Memory B cell (primary cell): ENCODE measurements around the gene ATR.
"Not testable (repeated sequence)": the region's sequence is repeated elsewhere in the genome, so short reads cannot be mapped to it uniquely, and the experiment has no call there.

Source experiments
- ATAC-seq: fragments of 150-1000 bp; cut with Tn5 transposase; 2 replicates; pipeline ENCODE4 v1.10.0; 2021; ENCODE audit warnings: low read depth, mild to moderate bottlenecking, moderate library complexity
- DNase-seq, 2 donors: peaks; one replicate each; pipeline ENCODE4 v3.0.0; 2022; ENCODE audit warnings: low spot score in 2 of 2
- H3K27ac Mint-ChIP-seq: one replicate; pipeline ENCODE4 v1.8.0; 2022; ENCODE audit warnings: mild to moderate bottlenecking, moderate library complexity, mixed read lengths
- H3K27me3 Mint-ChIP-seq: one replicate; pipeline ENCODE4 v1.8.0; 2022; ENCODE audit warnings: mixed read lengths
- H3K36me3 Mint-ChIP-seq: one replicate; pipeline ENCODE4 v1.8.0; 2022; ENCODE audit warnings: mild to moderate bottlenecking, mixed read lengths
- H3K4me1 Mint-ChIP-seq: one replicate; pipeline ENCODE4 v1.8.0; 2022; ENCODE audit warnings: mixed read lengths
- H3K4me3 Mint-ChIP-seq: one replicate; pipeline ENCODE4 v1.8.0; 2022; ENCODE audit warnings: mild to moderate bottlenecking, moderate library complexity, mixed read lengths
- H3K9me3 Mint-ChIP-seq: one replicate; pipeline ENCODE4 v1.8.0; 2022; ENCODE audit warnings: mixed read lengths

The ATR gene

DNA sequence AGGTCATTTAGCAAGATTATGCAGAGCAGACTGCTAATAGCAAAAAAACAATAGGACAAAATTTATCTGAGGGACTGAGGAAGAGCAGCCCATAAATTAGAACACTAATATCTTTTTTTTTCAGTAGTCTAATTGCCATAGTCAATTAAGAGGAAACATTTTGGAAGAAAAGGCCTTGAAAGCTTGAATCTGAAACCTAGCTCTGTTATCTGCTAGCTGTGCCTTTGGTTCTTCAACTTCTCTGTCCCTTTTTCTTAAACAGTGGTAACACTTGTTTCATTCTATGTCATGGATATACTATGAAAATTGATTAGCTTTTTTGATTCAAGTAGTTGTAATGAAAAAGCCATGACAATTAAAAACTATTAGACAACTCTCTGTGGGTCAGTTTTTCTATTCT is 1.7 kb downstream of the ATR start:
- no peaks in the 10 kb centered on the region for H3K9me3 Mint-ChIP-seq
- peak overlapping the region; percentile 98 for H3K4me3 Mint-ChIP-seq
- ATAC-seq: no peak
- H3K27ac Mint-ChIP-seq: no peak overlapping the region
- H3K36me3 Mint-ChIP-seq: peaks cover 9% of the 10 kb centered on the region
- no peak for DNase-seq
- H3K4me1 Mint-ChIP-seq: peaks cover 40% of the 10 kb centered on the region
- H3K27me3 Mint-ChIP-seq: no peaks in the 10 kb centered on the region

DNA sequence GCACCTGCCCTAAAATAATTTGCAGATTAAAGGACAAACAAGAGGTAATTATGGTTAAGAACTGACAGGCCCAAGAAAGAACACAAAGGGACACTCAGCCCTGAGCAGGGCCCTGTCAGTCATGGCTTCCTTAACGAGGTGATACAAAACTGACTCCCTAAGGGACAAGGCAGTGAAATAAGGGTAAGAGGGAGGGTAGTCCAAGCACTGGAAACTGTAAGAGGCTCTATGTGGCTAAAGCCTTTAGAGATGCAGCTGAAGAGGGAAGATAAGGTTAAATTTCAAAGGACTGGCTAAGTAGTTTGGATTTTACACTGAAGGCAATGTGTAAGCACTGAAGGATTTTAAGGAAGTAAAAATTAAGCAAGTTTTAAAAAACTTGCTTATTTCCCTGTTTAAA is 3.9 kb downstream of the ATR start:
- H3K4me1 Mint-ChIP-seq: peaks cover 39% of the 10 kb centered on the region
- no peak for ATAC-seq
- H3K27ac Mint-ChIP-seq: peak overlapping the region; percentile 56
- DNase-seq: no peak
- H3K36me3 Mint-ChIP-seq: peaks cover 14% of the 10 kb centered on the region
- H3K9me3 Mint-ChIP-seq: no peaks in the 10 kb centered on the region
- no peaks in the 10 kb centered on the region for H3K27me3 Mint-ChIP-seq
- no peak overlapping the region for H3K4me3 Mint-ChIP-seq

DNA sequence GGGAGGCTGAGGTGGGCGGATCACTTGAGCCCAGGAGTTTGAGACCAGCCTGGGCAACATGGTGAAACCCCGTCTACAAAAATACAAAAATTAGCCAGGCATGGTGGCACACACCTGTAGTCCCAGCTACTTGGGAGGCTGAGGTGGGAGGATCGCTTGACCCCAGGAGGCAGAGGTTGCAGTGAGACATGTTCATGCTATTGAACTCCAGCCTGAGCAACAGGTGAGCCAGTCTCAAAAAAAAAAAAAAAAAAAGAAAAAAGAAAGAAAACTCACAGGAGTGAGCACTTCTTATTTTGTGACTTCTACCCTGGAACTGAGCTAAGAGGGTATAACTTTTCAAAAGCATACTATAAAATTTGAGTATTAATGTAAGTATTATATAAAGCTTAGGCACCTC is 4.3 kb downstream of the ATR start:
- H3K9me3 Mint-ChIP-seq, DNase-seq, ATAC-seq, H3K4me3 Mint-ChIP-seq, H3K27me3 Mint-ChIP-seq: not testable (repeated sequence)
- Mint-ChIP-seq H3K27ac (peak overlapping the region; percentile 56), H3K4me1 (peaks cover 35% of the 10 kb centered on the region), H3K36me3 (peaks cover 14% of the 10 kb centered on the region)

DNA sequence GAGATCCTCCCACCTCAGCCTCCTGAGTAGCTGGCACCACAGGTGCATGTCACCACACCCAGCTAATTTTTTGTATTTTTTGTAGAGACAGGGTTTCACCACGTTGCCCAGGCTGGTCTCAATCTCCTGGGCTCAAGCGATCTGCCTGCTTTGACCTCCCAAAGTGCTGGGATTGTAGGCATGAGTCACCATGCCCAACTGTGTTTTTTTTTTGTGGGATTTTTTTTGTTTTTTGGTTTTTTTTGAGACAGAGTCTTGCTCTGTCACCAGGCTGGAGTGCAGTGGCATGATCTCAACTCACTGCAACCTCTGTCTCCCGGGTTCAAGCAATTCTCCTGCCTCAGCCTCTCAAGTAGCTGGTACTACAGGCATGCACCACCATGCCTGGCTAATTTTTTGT is 9.1 kb downstream of the ATR start:
- not testable (repeated sequence) for DNase-seq, H3K4me1 Mint-ChIP-seq, H3K27ac Mint-ChIP-seq, H3K4me3 Mint-ChIP-seq, H3K27me3 Mint-ChIP-seq, H3K9me3 Mint-ChIP-seq, ATAC-seq
- peaks cover 19% of the 10 kb centered on the region for H3K36me3 Mint-ChIP-seq

DNA sequence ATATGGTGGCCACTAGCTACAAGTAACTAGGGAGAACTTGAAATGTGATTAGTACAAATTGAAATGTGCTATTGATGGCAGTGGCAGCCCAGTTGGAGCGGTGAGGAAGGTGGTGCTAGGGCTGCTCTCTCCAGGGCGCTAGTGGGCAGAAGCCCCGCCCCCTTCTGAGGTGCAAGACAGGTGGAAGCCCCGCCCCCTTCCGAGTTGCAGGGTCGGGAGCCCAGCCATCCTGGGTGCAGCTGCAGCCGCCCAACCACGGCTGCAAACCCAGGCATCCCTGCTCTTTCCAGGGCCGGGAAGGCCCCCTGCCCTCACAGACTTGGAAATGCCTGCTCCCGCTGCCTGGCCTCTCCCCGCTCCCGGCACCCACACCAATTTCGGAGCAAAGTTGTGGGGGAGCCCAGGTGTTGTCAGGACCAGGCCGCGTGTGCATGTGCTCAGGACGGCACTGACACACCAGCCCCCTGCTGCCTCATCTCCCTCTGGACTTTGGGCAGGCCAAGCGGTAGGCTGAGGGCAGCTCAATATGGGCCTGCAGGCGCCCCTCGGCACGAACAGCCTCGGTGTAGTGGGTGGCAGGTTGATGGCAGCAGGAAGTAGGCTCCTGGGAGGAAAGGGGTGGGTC is 10.0 kb downstream of the ATR start:
- DNase-seq: no peak
- H3K4me3 Mint-ChIP-seq: no peak overlapping the region
- peaks cover 20% of the 10 kb centered on the region for H3K36me3 Mint-ChIP-seq

DNA sequence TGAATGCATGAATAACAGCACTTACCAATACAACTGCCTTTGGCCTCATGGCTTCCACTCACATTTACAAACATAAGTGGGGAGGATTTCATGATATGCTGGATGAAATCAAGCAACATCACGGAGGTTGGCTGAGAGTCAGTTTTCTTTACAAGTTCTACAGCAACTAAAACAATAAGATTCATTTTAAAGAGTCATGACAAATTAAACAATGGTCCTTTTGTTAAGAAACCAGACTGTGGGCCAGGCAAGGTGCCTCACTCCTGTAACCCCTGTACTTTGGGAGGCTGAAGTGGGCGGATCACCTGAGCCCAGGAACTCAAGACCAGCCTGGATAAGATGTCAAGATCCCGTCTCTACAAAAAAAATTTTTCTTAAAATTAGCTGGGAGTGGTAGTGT is 12.4 kb downstream of the ATR start:
- Mint-ChIP-seq H3K9me3 (no peaks in the 10 kb centered on the region), H3K27me3 (no peaks in the 10 kb centered on the region), H3K27ac (no peak overlapping the region), H3K36me3 (peaks cover 27% of the 10 kb centered on the region), H3K4me3 (no peak overlapping the region), H3K4me1 (peaks cover 4% of the 10 kb centered on the region)
- no peak for ATAC-seq
- DNase-seq: no peak

More for the DNA sequence above, 10.0 kb downstream of the ATR start:
- no peaks in the 10 kb centered on the region for H3K27me3 Mint-ChIP-seq
- peaks cover 4% of the 10 kb centered on the region for H3K4me1 Mint-ChIP-seq
- H3K9me3 Mint-ChIP-seq: no peaks in the 10 kb centered on the region
- ATAC-seq: no peak
- H3K27ac Mint-ChIP-seq: no peak overlapping the region

DNA sequence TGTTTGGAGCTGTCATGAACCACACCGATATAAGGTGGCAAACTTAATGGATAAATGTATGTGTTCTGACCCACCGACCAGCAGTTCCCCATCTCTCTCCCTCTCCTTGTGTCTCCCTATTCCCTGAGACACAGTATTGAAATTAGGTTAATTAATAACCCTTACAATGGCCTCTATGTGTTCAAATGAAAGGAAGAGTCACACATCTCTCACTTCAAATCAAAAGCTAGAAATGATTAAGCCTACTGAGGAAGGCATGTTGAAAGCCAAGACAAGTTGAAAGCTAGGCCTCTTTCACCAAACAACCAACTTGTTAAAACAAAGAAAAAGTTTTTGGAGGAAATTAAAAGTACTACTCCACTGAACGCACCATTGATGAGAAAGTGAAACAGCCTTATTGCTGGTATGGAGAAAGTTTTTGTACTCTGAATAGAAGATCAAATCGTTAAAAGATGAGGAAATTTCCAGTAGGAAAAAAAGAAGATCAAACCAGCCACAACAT is 15.0 kb downstream of the ATR start:
- H3K4me1 Mint-ChIP-seq: peaks cover 2% of the 10 kb centered on the region
- H3K27me3 Mint-ChIP-seq: no peaks in the 10 kb centered on the region
- H3K36me3 Mint-ChIP-seq: peaks cover 26% of the 10 kb centered on the region
- H3K4me3 Mint-ChIP-seq: no peak overlapping the region
- DNase-seq (no peak), ATAC-seq (no peak)
- no peaks in the 10 kb centered on the region for H3K9me3 Mint-ChIP-seq
- H3K27ac Mint-ChIP-seq: no peak overlapping the region

DNA sequence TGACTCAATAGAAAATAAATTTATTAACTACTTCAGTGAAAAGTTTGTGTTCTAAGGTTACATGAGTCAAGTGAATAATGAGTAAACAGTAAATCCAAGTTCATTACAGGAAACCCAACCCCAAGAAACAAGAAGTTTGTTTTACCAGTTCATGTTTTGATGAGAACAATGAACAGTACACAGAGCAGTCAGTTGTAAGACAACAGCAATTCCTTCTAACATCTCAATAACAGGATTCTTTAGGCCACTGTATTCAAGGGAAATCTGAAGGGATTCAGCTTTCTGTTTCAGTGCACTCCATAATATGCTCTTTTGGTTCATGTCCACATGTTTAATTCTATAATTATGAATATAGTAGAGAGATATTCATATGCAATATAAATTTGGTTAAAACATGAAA is 18.4 kb downstream of the ATR start:
- Mint-ChIP-seq H3K27me3 (no peaks in the 10 kb centered on the region), H3K36me3 (peaks cover 33% of the 10 kb centered on the region)

DNA sequence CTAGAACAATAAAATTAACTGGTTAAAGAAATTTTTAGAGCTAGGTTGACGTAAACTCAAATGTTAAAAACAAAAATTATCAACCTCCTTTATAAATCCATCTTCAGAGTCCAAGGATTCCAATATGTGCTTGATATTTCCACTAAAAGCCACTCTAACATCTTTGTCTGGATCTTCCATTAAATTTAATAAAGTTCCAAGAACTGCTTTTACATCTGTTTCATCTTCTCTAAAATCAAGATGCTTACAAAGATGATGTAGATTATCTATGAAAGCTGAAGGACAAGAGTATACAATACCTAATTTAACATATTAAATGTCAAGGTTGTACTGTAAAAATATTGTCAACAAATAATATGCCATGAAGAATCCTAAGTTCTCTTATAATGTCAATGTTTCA is 24.8 kb downstream of the ATR start:
- peaks cover 46% of the 10 kb centered on the region for H3K36me3 Mint-ChIP-seq
- DNase-seq (no peak), ATAC-seq (no peak)
- no peaks in the 10 kb centered on the region for H3K27me3 Mint-ChIP-seq
- no peak overlapping the region for H3K27ac Mint-ChIP-seq
- no peak overlapping the region for H3K4me3 Mint-ChIP-seq
- no peaks in the 10 kb centered on the region for H3K9me3 Mint-ChIP-seq
- no peaks in the 10 kb centered on the region for H3K4me1 Mint-ChIP-seq

More for the DNA sequence above, 18.4 kb downstream of the ATR start:
- ATAC-seq (no peak), DNase-seq (no peak)
- H3K9me3 Mint-ChIP-seq: no peaks in the 10 kb centered on the region
- H3K27ac Mint-ChIP-seq: no peak overlapping the region
- no peak overlapping the region for H3K4me3 Mint-ChIP-seq
- H3K4me1 Mint-ChIP-seq: no peaks in the 10 kb centered on the region

DNA sequence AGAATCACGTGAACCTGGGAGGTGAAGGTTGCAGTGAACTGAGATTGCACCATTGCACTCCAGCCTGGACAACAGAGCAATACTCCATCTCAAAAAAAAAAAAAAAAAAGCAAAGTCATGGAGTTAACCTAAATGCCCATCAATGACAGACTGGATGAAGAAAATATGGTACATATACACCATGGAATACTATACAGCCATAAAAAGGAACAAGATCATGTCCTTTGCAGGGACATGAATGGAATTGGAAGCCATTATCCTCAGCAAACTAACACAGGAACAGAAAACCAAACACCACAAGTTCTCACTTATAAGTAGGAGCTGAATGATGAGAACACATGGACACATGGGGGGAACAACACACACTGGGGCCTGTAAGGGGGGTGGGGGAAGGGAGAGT is 26.0 kb downstream of the ATR start:
- H3K4me3 Mint-ChIP-seq, H3K9me3 Mint-ChIP-seq, DNase-seq, H3K4me1 Mint-ChIP-seq, H3K27ac Mint-ChIP-seq, H3K27me3 Mint-ChIP-seq, ATAC-seq: not testable (repeated sequence)
- H3K36me3 Mint-ChIP-seq: peaks cover 46% of the 10 kb centered on the region

DNA sequence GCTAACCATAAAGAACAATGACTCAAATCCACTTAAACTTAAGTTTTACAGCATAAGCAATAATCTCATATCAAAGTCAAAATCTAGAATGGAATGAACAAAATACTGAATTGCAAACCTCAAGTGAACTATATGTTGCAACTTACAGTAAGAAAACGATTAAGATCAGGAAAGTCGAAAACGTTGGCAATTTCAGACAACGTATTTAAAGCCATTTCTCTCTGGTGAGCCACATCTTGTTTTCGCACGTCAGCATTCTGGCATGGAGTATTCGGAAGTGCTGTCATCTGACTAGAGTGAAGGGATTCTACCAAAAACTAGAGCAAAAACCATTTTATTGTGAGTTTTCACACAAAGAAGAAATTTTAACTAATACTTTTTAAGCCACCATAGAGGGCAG is 28.5 kb downstream of the ATR start:
- Mint-ChIP-seq H3K4me1 (no peaks in the 10 kb centered on the region), H3K27me3 (no peaks in the 10 kb centered on the region), H3K36me3 (peaks cover 33% of the 10 kb centered on the region), H3K27ac (no peak overlapping the region), H3K4me3 (no peak overlapping the region), H3K9me3 (no peaks in the 10 kb centered on the region)
- DNase-seq: no peak
- no peak for ATAC-seq

DNA sequence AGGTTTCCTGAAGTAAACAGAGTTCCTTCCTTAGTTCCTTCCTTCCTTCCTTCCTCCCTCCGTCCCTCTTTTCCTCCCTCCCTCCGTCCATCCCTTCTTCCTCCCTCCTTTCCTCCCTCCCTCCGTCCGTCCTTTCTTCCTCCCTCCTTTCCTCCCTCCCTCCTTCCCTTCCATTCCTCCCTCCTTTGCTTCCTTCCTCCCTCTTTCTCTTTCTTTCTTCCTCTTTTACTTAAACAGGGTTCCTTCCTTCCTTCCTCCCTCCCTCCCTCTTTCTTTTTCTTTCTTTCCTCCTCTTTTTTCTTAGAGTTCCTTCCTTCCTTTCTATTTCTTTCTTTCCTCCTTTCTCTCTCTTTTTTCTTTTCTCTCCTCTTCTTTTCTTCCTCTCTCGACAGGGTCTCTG is 35.2 kb downstream of the ATR start:
- Mint-ChIP-seq H3K9me3 (no peaks in the 10 kb centered on the region), H3K36me3 (peaks cover 10% of the 10 kb centered on the region), H3K27ac (no peak overlapping the region), H3K4me1 (peaks cover 3% of the 10 kb centered on the region), H3K4me3 (no peak overlapping the region), H3K27me3 (no peaks in the 10 kb centered on the region)
- DNase-seq (no peak), ATAC-seq (no peak)

DNA sequence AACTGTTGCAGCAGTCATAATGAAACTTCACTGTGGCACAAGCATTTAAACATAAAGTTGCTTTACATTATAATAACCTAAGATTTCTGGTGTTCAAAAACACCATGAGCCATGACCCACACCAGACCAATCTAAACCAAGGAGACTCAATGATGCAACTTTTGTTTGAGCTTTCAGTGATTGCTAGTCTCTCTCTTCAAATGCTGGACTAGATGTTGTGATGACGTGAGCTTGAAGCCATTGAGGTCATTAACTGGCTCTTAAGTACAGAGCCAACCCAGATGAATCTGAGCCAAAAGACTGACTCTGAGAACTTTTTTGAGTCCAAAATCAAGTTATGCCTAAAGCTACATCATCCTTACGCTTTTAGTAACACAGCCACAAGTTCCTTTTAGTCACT is 36.5 kb downstream of the ATR start:
- Mint-ChIP-seq H3K4me3 (no peak overlapping the region), H3K27ac (no peak overlapping the region), H3K27me3 (no peaks in the 10 kb centered on the region), H3K9me3 (no peaks in the 10 kb centered on the region), H3K36me3 (peaks cover 8% of the 10 kb centered on the region), H3K4me1 (peaks cover 3% of the 10 kb centered on the region)
- ATAC-seq: no peak
- no peak for DNase-seq

DNA sequence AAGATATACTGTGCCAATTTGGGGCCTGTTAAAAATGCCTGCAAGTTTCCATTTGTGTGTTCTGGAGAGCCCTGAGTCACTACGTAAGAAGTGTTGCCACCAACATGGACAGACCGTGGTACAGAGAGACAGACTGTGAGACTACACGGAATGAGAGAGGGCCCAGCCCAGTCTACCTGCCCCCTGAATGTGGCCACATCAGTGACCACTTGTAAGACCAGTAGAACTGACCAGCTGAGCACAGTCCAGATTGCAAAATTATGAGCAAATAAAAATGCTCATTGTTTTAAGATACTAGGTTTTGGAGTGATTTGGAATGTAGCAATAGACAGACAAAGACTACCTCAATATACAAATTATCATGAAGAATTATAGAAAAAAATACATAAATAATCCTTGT is 42.0 kb downstream of the ATR start:
- H3K4me1 Mint-ChIP-seq: no peaks in the 10 kb centered on the region
- H3K9me3 Mint-ChIP-seq: no peaks in the 10 kb centered on the region
- no peak overlapping the region for H3K4me3 Mint-ChIP-seq
- ATAC-seq: no peak
- no peaks in the 10 kb centered on the region for H3K27me3 Mint-ChIP-seq
- no peak overlapping the region for H3K27ac Mint-ChIP-seq
- DNase-seq: no peak
- peaks cover 36% of the 10 kb centered on the region for H3K36me3 Mint-ChIP-seq

DNA sequence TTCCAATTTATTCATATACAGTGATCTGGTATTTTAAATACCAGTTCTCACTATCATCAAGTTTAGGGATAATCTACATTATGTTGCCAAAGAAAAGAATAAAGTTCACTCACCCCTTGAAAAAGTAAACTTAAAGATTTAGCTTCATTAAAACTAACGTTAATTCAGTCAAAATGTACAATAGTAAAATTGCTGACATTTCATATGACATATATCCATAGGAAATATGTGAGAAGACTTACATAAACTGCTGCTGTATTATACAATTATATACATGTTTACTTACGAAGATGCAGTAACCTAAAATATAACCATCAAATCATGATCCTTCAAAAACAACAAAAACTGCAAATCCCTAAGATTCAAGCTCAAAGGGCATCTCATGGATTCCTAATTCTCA is 44.0 kb downstream of the ATR start:
- no peaks in the 10 kb centered on the region for H3K27me3 Mint-ChIP-seq
- DNase-seq: no peak
- H3K9me3 Mint-ChIP-seq: no peaks in the 10 kb centered on the region
- no peak overlapping the region for H3K27ac Mint-ChIP-seq
- no peak overlapping the region for H3K4me3 Mint-ChIP-seq
- peaks cover 37% of the 10 kb centered on the region for H3K36me3 Mint-ChIP-seq
- H3K4me1 Mint-ChIP-seq: no peaks in the 10 kb centered on the region
- ATAC-seq: no peak
